NCI-H2171 treated with DMSO at 0.1 percent for 48 hours (cell line): Measurements from ENCODE around the gene RESP18.

Experiments
- DNase-seq: peaks from one replicate; lab custom pipeline; 2025; lab: John Stamatoyannopoulos, UW

Gene RESP18

GRCh38 chr2:219332542-219332941 lies at the start of gene RESP18:
Gene RESP18, minus strand, starts transcription at chr2:219332744.
- no peak for DNase-seq

- no peak for DNase-seq
These were observed 48.9 kb upstream of the RESP18 start for GRCh38 chr2:219381448-219381847.

- no peak for DNase-seq
These were observed 48.4 kb upstream of the RESP18 start for GRCh38 chr2:219380926-219381325.

- DNase-seq = no peak
These were observed 45.8 kb upstream of the RESP18 start for GRCh38 chr2:219378163-219378851.

GRCh38 chr2:219369447-219369861 lies 36.9 kb upstream of the RESP18 start:
- DNase-seq = peak; percentile 35

- no peak for DNase-seq
These were observed 36.2 kb upstream of the RESP18 start for GRCh38 chr2:219368690-219369191.

GRCh38 chr2:219362524-219363164 lies 30.1 kb upstream of the RESP18 start:
- DNase-seq = peak; percentile 94

- DNase-seq = no peak
These were observed 29.5 kb upstream of the RESP18 start for GRCh38 chr2:219362072-219362471.

GRCh38 chr2:219358170-219359075 lies 25.9 kb upstream of the RESP18 start:
- DNase-seq = no peak

- DNase-seq = no peak
These were observed 24.3 kb upstream of the RESP18 start for GRCh38 chr2:219356834-219357233.

- DNase-seq = no peak
These were observed 22.0 kb upstream of the RESP18 start for GRCh38 chr2:219354582-219354981.

GRCh38 chr2:219353129-219353528 lies 20.6 kb upstream of the RESP18 start:
- no peak for DNase-seq

- peak; percentile 29 for DNase-seq
These were observed 20.0 kb upstream of the RESP18 start for GRCh38 chr2:219352448-219353023.

GRCh38 chr2:219350710-219351221 lies 18.2 kb upstream of the RESP18 start:
- no peak for DNase-seq

GRCh38 chr2:219350215-219350614 lies 17.7 kb upstream of the RESP18 start:
- DNase-seq = no peak

GRCh38 chr2:219344751-219345430 lies 12.3 kb upstream of the RESP18 start:
- DNase-seq = peak; percentile 95

GRCh38 chr2:219335373-219335786 lies 2.8 kb upstream of the RESP18 start:
- no peak for DNase-seq

- DNase-seq = no peak
These were observed 1.5 kb upstream of the RESP18 start for GRCh38 chr2:219334076-219334475.

GRCh38 chr2:219331560-219332213 lies 857 bp downstream of the RESP18 start:
- DNase-seq = no peak

GRCh38 chr2:219327719-219328118 lies 4.8 kb downstream of the RESP18 start:
- peak; percentile 87 for DNase-seq
